GM12891 (cell line): ENCODE measurements around the gene PPP1R3F.

Experiments used
- DNase-seq: peaks from one replicate; pipeline ENCODE4 v3.0.0; 2011; ENCODE audit warnings: low spot score; ENCODE audit not compliant: insufficient read length
- FAIRE-seq: peaks from 2 replicates; lab custom pipeline; 2011; peaks lifted over from hg19 to GRCh38; lab: Jason Lieb, UNC
- PAX5 ChIP-seq: IDR thresholded peaks from 2 replicates; pipeline ENCODE4 v1.6.1; 2011; ENCODE audit warnings: low read length, moderate library complexity, mild to moderate bottlenecking; ENCODE audit not compliant: insufficient read depth, severe bottlenecking
- POLR2A ChIP-seq: IDR thresholded peaks from 2 replicates; pipeline ENCODE4 v1.6.1; 2011; ENCODE audit warnings: low read depth, low read length, control low read depth
- POLR2AphosphoS5 ChIP-seq: IDR thresholded peaks from 2 replicates; pipeline ENCODE4 v1.6.1; 2011; ENCODE audit warnings: low read depth, low read length, control low read depth
- POU2F2 ChIP-seq: IDR thresholded peaks from 2 replicates; pipeline ENCODE4 v1.6.1; 2011; ENCODE audit warnings: low read depth, mild to moderate bottlenecking, control low read depth, low read length, moderate library complexity
- SPI1 ChIP-seq: IDR thresholded peaks from 2 replicates; pipeline ENCODE4 v1.6.1; 2011; ENCODE audit warnings: low read depth, low read length, control low read depth
- TAF1 ChIP-seq: IDR thresholded peaks from 2 replicates; pipeline ENCODE4 v1.6.1; 2011; ENCODE audit warnings: low read depth, low read length, control low read depth

The PPP1R3F gene

DNA sequence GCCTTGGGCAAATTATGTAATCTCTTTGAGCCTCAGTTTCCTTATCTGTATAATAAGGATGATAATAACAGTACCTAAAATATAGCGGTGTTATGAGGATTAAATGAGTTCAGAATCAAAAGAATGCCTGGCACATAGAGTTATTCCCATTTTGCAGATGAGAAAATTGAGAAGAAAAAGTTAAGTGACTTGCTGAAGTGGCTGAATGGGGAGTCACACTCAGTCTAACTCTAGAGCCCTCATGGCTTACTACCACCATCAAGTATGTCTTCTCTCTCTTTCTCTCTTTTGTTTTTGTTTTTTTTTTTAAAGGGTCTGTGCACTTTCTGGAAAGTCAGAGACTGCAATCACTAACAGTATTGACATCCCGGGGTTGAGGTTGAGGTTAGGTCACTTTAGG lies 37.1 kb upstream of the PPP1R3F start:
- no peak for DNase-seq
- no peak for FAIRE-seq
- TF ChIP-seq SPI1 (no peak), POU2F2 (no peak), POLR2A (no peak), PAX5 (no peak), POLR2AphosphoS5 (no peak)

DNA sequence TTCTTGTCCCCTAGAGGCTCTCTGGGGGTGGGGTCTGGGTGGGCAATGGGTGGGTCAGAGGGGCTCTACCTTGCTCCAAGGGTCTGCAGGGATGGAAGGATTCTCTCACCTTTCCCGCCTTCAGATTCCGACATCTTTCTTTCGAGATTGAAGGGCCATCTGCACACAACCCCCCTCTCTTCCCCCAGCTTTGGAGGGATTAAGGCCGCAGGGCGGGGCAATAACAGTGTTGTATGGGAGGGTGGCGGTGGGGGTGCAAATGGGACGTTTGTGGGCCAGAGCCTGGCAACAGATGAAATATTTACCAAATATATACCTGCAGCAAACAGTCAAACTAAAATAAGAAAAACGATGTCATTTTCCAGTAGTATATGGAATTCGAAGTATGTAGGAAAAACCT lies 36.4 kb upstream of the PPP1R3F start, which contains the start of gene CACNA1F:
Gene CACNA1F (minus strand): TSS at position 165 of the 400 bp plus-strand sequence. CDS start 31 bp downstream, at position 134.
- FAIRE-seq: no peak
- TF ChIP-seq PAX5: no peak
- no peak for TF ChIP-seq POU2F2
- no peak for TF ChIP-seq TAF1
- no peak for TF ChIP-seq SPI1
- TF ChIP-seq POLR2AphosphoS5: no peak
- TF ChIP-seq POLR2A: no peak
- DNase-seq: no peak

DNA sequence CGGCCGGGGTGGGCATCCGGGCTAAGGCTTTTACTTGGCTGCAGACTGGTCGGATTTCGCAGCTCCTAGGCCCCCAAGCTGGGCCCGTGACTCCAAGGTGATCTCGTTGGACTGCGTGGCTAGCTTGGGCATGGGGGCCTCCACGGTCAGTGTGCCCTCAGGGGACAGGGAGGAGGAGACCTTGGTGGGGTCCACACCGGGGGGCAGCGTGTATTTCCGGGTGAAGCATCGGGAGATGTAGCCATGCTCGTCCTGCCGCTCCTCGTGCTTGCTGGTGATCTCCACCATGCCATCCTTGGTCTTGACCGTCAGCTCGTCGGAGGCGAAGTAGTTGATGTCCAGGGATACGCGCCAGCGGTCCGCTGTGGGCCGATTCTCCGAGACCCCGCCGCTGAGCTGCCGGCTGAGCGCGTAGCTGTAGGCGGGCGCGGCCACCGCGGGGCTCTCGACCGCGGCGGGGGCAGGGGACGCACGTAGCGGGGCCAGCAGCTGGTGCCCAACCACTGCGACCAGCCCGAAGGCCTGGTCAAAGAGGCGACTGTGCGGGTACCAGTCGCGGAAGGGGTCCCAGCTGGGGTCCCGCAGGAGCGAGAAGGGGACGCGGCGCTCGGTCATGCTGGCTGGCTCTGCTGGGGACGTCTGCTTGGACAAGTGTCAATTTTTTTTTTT lies 35.6 kb upstream of the PPP1R3F start:
- DNase-seq (no peak), FAIRE-seq (no peak)
- no peak for TF ChIP-seq POU2F2
- TF ChIP-seq TAF1: no peak
- TF ChIP-seq SPI1: no peak
- no peak for TF ChIP-seq POLR2AphosphoS5
- TF ChIP-seq POLR2A: no peak
- no peak for TF ChIP-seq PAX5

DNA sequence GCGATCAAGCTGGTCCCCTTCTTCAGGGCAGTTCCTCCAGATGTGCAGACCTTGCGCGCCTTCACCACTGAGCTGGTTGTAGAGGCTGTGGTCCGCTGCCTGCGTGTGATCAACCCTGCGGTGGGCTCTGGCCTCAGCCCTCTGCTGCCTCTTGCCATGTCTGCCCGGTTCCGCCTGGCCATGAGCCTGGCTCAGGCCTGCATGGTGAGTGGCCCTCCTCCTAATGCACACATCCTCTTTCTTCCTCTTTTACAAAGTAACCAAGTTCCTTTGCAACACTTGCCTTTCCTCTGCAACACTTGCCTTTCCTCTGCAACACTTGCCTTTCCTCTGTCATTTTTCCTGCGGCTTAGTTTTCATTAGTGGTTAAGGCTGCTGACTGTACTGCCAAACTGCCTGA lies 32.5 kb upstream of the PPP1R3F start:
- no peak for TF ChIP-seq TAF1
- TF ChIP-seq POLR2AphosphoS5: no peak
- TF ChIP-seq PAX5: no peak
- TF ChIP-seq POU2F2: no peak
- TF ChIP-seq SPI1: peak; percentile 39; the same call in 1 of the 2 replicates
- TF ChIP-seq POLR2A: no peak
- FAIRE-seq (peak; percentile 93), DNase-seq (no peak)

DNA sequence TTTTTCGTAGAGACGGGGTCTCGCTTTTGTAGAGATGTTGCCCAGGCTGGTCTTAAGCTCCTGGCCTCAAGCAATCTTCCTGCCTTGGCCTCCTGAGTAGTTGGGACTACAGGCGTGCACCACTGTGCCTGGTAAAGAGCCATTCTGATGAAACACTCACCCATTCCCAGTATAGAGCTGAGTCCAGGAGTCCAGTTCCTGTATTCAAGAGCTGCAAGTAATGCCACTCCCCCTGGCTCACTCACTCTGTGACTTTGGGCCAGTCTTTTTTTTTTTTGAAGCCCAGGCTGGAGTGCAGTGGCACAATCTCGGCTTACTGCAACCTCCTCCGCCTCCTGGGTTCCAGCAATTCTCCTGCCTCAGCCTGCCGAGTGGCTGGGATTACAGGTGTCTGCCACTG lies 30.9 kb upstream of the PPP1R3F start:
- FAIRE-seq (no peak), DNase-seq (no peak)
- TF ChIP-seq POLR2AphosphoS5 (no peak), TAF1 (no peak), PAX5 (no peak), SPI1 (no peak), POLR2A (no peak), POU2F2 (no peak)

DNA sequence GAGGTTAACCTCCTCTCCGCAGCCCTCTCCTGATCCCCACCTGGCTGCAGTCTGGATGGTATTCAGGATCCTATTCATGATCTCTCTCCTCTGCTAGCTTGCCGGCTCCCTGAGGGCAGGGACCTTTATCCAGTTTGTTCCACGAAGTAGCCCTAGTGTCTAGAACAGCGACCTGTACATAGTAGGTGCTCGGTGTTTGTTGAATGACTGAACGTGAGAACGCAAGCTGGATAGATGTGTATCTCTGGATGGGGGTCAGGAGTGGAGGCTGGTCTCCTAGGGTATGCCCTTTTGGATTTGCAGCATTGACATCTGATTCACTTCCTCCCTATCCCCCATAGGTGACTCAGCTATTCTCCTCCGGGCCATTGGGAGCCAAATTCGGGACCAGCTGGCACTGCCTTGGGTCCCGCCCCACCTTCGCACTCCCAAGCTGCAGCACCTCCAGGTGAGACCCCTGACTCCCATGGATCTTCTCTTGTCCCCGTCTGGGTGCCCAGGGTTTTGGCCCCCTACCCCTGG lies 27.0 kb upstream of the PPP1R3F start:
- DNase-seq: no peak
- TF ChIP-seq POLR2A: no peak
- TF ChIP-seq POU2F2: no peak
- TF ChIP-seq POLR2AphosphoS5: no peak
- TF ChIP-seq TAF1: no peak
- no peak for TF ChIP-seq SPI1
- TF ChIP-seq PAX5: no peak
- no peak for FAIRE-seq

DNA sequence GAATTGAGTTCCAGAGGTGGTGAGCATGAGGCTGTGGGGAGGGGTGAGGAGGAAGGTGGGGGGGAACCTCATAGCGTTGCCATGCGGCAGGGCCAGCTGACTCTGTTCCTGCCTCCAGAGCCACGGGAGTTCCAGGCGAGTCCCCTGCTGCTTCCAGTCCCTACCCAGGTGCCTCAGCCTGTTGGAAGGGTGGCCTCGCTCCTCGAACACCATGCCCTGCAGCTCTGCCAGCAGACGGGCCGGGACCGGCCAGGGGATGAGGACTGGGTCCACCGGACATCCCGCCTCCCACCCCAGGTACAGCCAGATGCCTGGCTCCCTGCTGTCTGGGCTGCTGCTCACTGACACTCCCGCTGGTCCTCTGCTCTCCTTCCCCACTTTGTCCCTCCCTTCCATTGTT lies 26.4 kb upstream of the PPP1R3F start:
- no peak for TF ChIP-seq POLR2AphosphoS5
- no peak for TF ChIP-seq POU2F2
- FAIRE-seq (no peak), DNase-seq (no peak)

DNA sequence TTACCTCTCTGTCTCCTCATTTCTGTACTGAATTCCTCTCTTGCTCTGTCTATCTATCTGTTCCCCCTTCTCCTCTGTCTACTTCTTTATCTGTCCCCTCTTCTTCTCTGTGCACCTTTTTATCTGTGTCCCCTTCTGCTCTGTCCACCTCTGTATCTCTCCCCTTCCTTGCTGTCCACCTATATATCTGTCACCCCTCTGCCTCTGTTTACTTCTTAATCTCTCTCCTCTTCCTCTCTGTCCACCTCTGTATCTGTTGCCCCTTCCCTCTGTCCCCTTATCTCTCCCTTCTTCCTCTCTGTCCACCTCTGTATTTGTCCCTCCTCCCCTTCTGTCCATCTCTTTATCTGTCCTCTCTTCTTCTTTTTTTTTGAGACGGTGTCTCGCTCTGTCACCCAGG lies 25.4 kb upstream of the PPP1R3F start:
- FAIRE-seq (no peak), DNase-seq (no peak)
- TF ChIP-seq PAX5 (no peak), SPI1 (no peak), POU2F2 (no peak), POLR2A (no peak), TAF1 (no peak), POLR2AphosphoS5 (no peak)

DNA sequence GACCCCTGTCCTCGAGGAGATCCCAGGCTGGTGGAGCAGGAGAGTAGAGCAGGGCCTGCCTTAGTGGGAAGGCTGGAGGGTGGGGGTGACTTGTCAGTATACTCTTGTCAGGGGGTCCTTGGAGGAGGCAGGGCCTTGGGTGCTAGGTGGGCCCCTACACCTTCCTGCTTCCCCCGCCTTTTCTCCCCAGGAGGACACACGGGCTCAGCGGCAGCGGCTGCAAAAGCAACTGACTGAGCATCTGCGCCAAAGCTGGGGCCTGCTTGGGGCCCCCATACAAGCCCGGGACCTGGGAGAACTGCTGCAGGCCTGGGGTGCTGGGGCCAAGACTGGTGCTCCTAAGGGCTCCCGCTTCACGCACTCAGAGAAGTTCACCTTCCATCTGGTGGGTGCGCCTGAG lies 23.1 kb upstream of the PPP1R3F start:
- TF ChIP-seq POLR2AphosphoS5 (no peak), POU2F2 (no peak), SPI1 (no peak), POLR2A (no peak), TAF1 (no peak), PAX5 (no peak)
- FAIRE-seq (no peak), DNase-seq (no peak)

DNA sequence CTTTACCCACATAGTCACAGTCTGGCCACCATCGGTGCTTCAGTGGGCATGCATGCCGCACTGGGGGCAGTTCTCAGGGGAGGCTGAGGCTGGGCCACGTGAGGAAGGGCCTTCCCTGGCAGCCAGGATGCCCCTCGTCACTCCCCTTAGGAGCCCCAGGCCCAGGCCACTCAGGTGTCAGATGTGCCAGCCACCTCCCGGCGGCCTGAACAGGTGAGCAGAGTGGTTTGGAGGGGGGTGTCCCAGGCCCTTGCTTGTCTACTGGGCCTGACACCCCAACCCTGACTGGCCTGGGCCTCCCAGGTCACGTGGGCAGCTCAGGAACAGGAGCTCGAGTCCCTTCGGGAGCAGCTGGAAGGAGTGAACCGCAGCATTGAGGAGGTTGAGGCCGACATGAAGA lies 22.2 kb upstream of the PPP1R3F start:
- TF ChIP-seq POU2F2 (no peak), POLR2A (no peak), TAF1 (no peak), POLR2AphosphoS5 (no peak)
- DNase-seq (no peak), FAIRE-seq (no peak)
